Heart right ventricle (tissue), 16 donors: ENCODE results near the gene SMAD3. TPM values are rescaled to one million over a fixed set of nuclear protein-coding genes. Genes with fewer than 3 reads are reported as not detected.

Source experiments
- ATAC-seq, 8 donors: fragments of 200-7000 bp; cut with Tn5 transposase; one replicate each; pipeline ENCODE4 v1.9.1; 2020; ENCODE audit warnings: mild to moderate bottlenecking in 8 of 8, moderate library complexity in 8 of 8, moderate number of reproducible peaks in 1 of 8
- DNase-seq, 2 donors: peaks; one replicate each; pipeline ENCODE4 v3.0.0-alpha.2; 2020
- H3K27ac ChIP-seq, 10 donors: fragments of 200-600 bp; sonication (generic) in 2 of 10; one replicate each; pipeline versions ENCODE4 v1.5.0 to v1.8.0; 2020 to 2022; ENCODE audit warnings: mild to moderate bottlenecking in 3 of 10
- H3K27me3 ChIP-seq, 7 donors: fragments of 200-600 bp; one replicate each; pipeline ENCODE4 v1.8.0; 2021 to 2022; ENCODE audit warnings: mild to moderate bottlenecking in 2 of 7
- H3K36me3 ChIP-seq, 9 donors: fragments of 200-600 bp; sonication (generic) in 1 of 9; one replicate each; pipeline versions ENCODE4 v1.5.0 to v1.8.0; 2020 to 2022; ENCODE audit warnings: mild to moderate bottlenecking in 2 of 9
- H3K4me1 ChIP-seq, 9 donors: fragments of 200-600 bp; sonication (generic) in 1 of 9; one replicate each; pipeline versions ENCODE4 v1.5.0 to v1.8.0; 2020 to 2022; ENCODE audit warnings: mild to moderate bottlenecking in 4 of 9
- H3K4me3 ChIP-seq, 10 donors: fragments of 200-600 bp; sonication (generic) in 2 of 10; one replicate each; pipeline versions ENCODE4 v1.5.0 to v1.8.0; 2020 to 2022; ENCODE audit warnings: mild to moderate bottlenecking in 7 of 10, moderate library complexity in 2 of 10
- H3K9me3 ChIP-seq, 11 donors: fragments of 200-600 bp in 10 of 11; sonication (generic) in 2 of 11; one replicate each; pipeline versions ENCODE4 v1.5.0 to v1.8.0; 2013 to 2022; ENCODE audit warnings: mild to moderate bottlenecking in 2 of 11, control low read depth in 1 of 11, moderate library complexity in 1 of 11
- CTCF ChIP-seq, 9 donors: fragments of 200-600 bp; sonication (generic) in 2 of 9; IDR thresholded peaks; one replicate each; pipeline versions ENCODE4 v1.5.0 to v1.8.0; 2021 to 2022; ENCODE audit warnings: antibody characterized with exemption in 9 of 9, mild to moderate bottlenecking in 5 of 9, moderate library complexity in 1 of 9
- WGBS, 2 donors: extraction: QIAGEN DNeasy Blood & Tissue Kit; methylation state at CpG; one replicate each; pipeline ENCODE4 v1.1.7; 2013; ENCODE audit warnings: inconsistent platforms in 1 of 2; 5-methylcytosine and 5-hydroxymethylcytosine counted together
- intact Hi-C, 10 donors: fragments of 100-400 bp; cut with DNase I; formaldehyde crosslinking; loops; one replicate each; pipeline versions ENCODE4 v1.11.1 to v1.14.2; 2022
- polyA plus RNA-seq, 2 donors: library from polyadenylated mRNA; stranded (reverse); fragments of 200-250 nt; gene quantifications; one replicate each; pipeline ENCODE4 v1.2.3, GENCODE V29; 2013
- total RNA-seq, 10 donors: library from RNA; stranded (reverse); fragmentation: NEBNext Ultra II Directional in 3 of 10; extraction: Animal tissue kit (Norgen Biotek cat#: 25700) in 3 of 10; gene quantifications; one replicate each; pipeline versions ENCODE4 v1.2.1 to v1.2.4, GENCODE V29; 2021 to 2023
- donor health status: Arrhythmogenic right ventricular cardiomyopathy.
- donor health status: ischemic (EF 13 %, LVEDD 7.1; RV severe dilation, severe dysfunction).
- donor health status: healthy with polysubstance abuse.
- donor health status: DM: no; HTN: yes; CAD: no.
- donor health status: DM: no; HTN: no; CAD: no.
- donor health status: ischemic (EF 25% LVEDD 6.9; RV normal size, moderate dysfunction).
- donor health status: ischemic (EF 25% LVEDD 5.7; RV mildly dilated, moderate dysfunction).
- donor health status: healthy.
- donor health status: DM: yes; HTN: yes; CAD: no.
- donor health status: Ischemic cardiomyopathy.
- donor health status: ischemic (EF 35%, LVEDD 5.7; RV mildly dilated, moderate dysfunction).
- donor health status: nonischemic (EF 11% LVEDD 7.7; RV severe dilation, severe dysfunction).
- donor health status: DM: yes; HTN: yes; CAD: no.
- donor health status: PGD.
- donor health status: ischemic (EF 29% LVEDD 5.4; RV normal size, mild dysfunction).
- donor health status: nonischemic (EF 23%, LVEDD 6.1; RV moderate dilation, normal function).

Gene SMAD3
- total and polyA plus RNA-seq, 12 donors = 6.2 to 44.8 (median 15.5) TPM

GRCh38 chr15:67067930-67068551 is 2.6 kb downstream of the SMAD3 start:
- peaks cover 0 to 15% (median 0%) of the 10 kb centered on the region in 9 donors for H3K36me3 ChIP-seq
- H3K27me3 ChIP-seq = no peaks in the 10 kb centered on the region
- H3K4me1 ChIP-seq = peaks cover 2 to 71% (median 55%) of the 10 kb centered on the region in 9 donors
- H3K27ac ChIP-seq = peak overlapping the region in 9 of 10 donors; percentile 24 to 97 (median 92)
- 52 to 63% methylated on average over 3 of the region's 3 CpGs for WGBS, 2 donors
- H3K9me3 ChIP-seq = no peaks in the 10 kb centered on the region
- no peak for TF ChIP-seq CTCF (IDR thresholded peaks at IDR 0.05)
- DNase-seq (no peak), ATAC-seq (no peak)
- intact Hi-C loops = loop anchor here in 8 of 10 donors (2.0 to 10.0 kb wide), 12 partner anchors 34 to 187 kb away; partner anchors contain the start of genes AAGAB (in 5 of the 8) and IQCH (in 5 of the 8)
- H3K4me3 ChIP-seq = peak overlapping the region in 9 of 10 donors; percentile 73 to 96 (median 83)

- Histone ChIP-seq H3K27me3 (no peaks in the 10 kb centered on the region), H3K9me3 (no peaks in the 10 kb centered on the region), H3K4me1 (peaks cover 2 to 79% (median 63%) of the 10 kb centered on the region in 9 donors), H3K4me3 (peak overlapping the region in 4 of 10 donors; percentile 73 to 93 (median 80)), H3K36me3 (peaks cover 0 to 15% (median 0%) of the 10 kb centered on the region in 9 donors), H3K27ac (peak overlapping the region in 6 of 10 donors; percentile 44 to 97 (median 92))
- intact Hi-C loops = loop anchor here in 8 of 10 donors (5.0 to 10.0 kb wide), 10 partner anchors 33 to 186 kb away; partner anchors contain the start of genes AAGAB (in 4 of the 8) and IQCH (in 4 of the 8)
- no peak for TF ChIP-seq CTCF (IDR thresholded peaks at IDR 0.05)
- WGBS, 2 donors = 52 to 56% methylated on average over 6 of the region's 6 CpGs
- DNase-seq (no peak), ATAC-seq (no peak)
These were observed 3.5 kb downstream of the SMAD3 start for GRCh38 chr15:67068710-67069400.

GRCh38 chr15:67070150-67070549 is 4.7 kb downstream of the SMAD3 start:
- ATAC-seq (no peak), DNase-seq (no peak)
- intact Hi-C loops = loop anchor here in 1 of 10 donors (10.0 kb wide), 1 partner anchor 185 kb away; the partner anchor contains the start of genes AAGAB and IQCH
- no peaks in the 10 kb centered on the region for H3K27me3 ChIP-seq
- H3K36me3 ChIP-seq = peaks cover 0 to 15% (median 0%) of the 10 kb centered on the region in 9 donors
- peaks cover 2 to 82% (median 67%) of the 10 kb centered on the region in 9 donors for H3K4me1 ChIP-seq
- TF ChIP-seq CTCF (IDR thresholded peaks at IDR 0.05) = no peak
- H3K27ac ChIP-seq = no peak overlapping the region
- WGBS, 2 donors = 84 to 92% methylated on average over 5 of the region's 5 CpGs
- no peak overlapping the region for H3K4me3 ChIP-seq
- no peaks in the 10 kb centered on the region for H3K9me3 ChIP-seq

- Histone ChIP-seq H3K27ac (no peak overlapping the region), H3K27me3 (no peaks in the 10 kb centered on the region), H3K36me3 (peaks cover 0 to 15% (median 0%) of the 10 kb centered on the region in 9 donors), H3K4me3 (no peak overlapping the region), H3K4me1 (peaks cover 2 to 91% (median 71%) of the 10 kb centered on the region in 9 donors), H3K9me3 (no peaks in the 10 kb centered on the region)
- intact Hi-C loops = loop anchor here in 1 of 10 donors (10.0 kb wide), 1 partner anchor 184 kb away; the partner anchor contains the start of genes AAGAB and IQCH
- ATAC-seq (no peak), DNase-seq (no peak)
- no peak for TF ChIP-seq CTCF (IDR thresholded peaks at IDR 0.05)
- WGBS, 2 donors = 89 to 90% methylated on average over 9 of the region's 9 CpGs
These were observed 5.7 kb downstream of the SMAD3 start for GRCh38 chr15:67070892-67071664.
